GM12878 (cell line): Measurements from ENCODE around the gene RBMS3. TPM values are rescaled to one million over a fixed set of nuclear protein-coding genes. Genes with fewer than 3 reads are reported as not detected.

Source experiments
- ATAC-seq: fragments of 200-7000 bp; cut with Tn5 transposase; 3 replicates; pipeline ENCODE4 v1.9.1; 2020; ENCODE audit warnings: mild to moderate bottlenecking, moderate library complexity
- BruUV-seq: library from RNA; stranded (reverse); fragments of 400-500 nt; replicated peaks from 2 replicates; lab custom pipeline; 2021; lab: Mats Ljungman, UMichigan
- CTCF ChIA-PET: fragments of 300-600 bp; sonication (Branson Sonifier 250); formaldehyde crosslinking; extraction: SDS; loops from one replicate; lab custom pipeline; 2021; ENCODE audit warnings: inconsistent platforms; lab: Yijun Ruan, JAX
- POLR2A ChIA-PET: fragments of 350-600 bp; formaldehyde crosslinking; extraction: SDS; loops from one replicate; lab custom pipeline; 2021; ENCODE audit warnings: inconsistent platforms; lab: Charles Lee
- RAD21 ChIA-PET: fragments of 300-600 bp; sonication (Branson Sonifier 250); formaldehyde crosslinking; loops from one replicate; lab custom pipeline; 2023; ENCODE audit warnings: antibody characterized with exemption; ENCODE audit not compliant: unreplicated experiment; lab: Charles Lee
- SMC1A ChIA-PET: fragments of 300-600 bp; sonication (Branson Sonifier 250); formaldehyde crosslinking; loops from one replicate; lab custom pipeline; 2023; ENCODE audit not compliant: unreplicated experiment, uncharacterized antibody; lab: Charles Lee
- DNase-seq: peaks from one replicate; pipeline ENCODE4 v3.0.0-alpha.2; 2011; ENCODE audit warnings: low read depth, low spot score
- FAIRE-seq: peaks from 3 replicates; lab custom pipeline; 2011; peaks lifted over from hg19 to GRCh38; lab: Jason Lieb, UNC
- H2AFZ ChIP-seq: 2 replicates; pipeline ENCODE4 v1.6.0; 2011; ENCODE audit warnings: low read depth, low read length, control low read depth; ENCODE audit not compliant: control insufficient read depth
- H3K27ac ChIP-seq: 2 replicates; pipeline ENCODE4 v1.5.1; 2011; ENCODE audit warnings: control low read depth; ENCODE audit not compliant: control insufficient read depth, insufficient read depth
- H3K27me3 ChIP-seq, 2 experiments: replicated peaks in 1 of 2; 2 replicates each; pipeline versions ENCODE4 v1.6.0 to v1.6.1; 2011; ENCODE audit warnings: low read length in 1 of 2; ENCODE audit not compliant: control insufficient read depth in 2 of 2, insufficient read depth in 2 of 2
- H3K36me3 ChIP-seq, 2 experiments: 2 replicates each; pipeline ENCODE4 v1.5.1; 2011; ENCODE audit warnings: low read length in 1 of 2; ENCODE audit not compliant: control insufficient read depth in 2 of 2, insufficient read depth in 2 of 2
- H3K4me1 ChIP-seq: 2 replicates; pipeline ENCODE4 v1.6.1; 2011; ENCODE audit warnings: mild to moderate bottlenecking, low read length, moderate library complexity, mixed read lengths; ENCODE audit not compliant: control insufficient read depth, insufficient read depth
- H3K4me2 ChIP-seq: 2 replicates; pipeline ENCODE4 v1.6.0; 2011; ENCODE audit warnings: control low read depth; ENCODE audit not compliant: control insufficient read depth, insufficient read depth
- H3K4me3 ChIP-seq: fragments of 200-600 bp; sonication (generic); 2 replicates; pipeline ENCODE4 v1.5.1; 2016
- H3K79me2 ChIP-seq: 2 replicates; pipeline ENCODE4 v1.6.0; 2011; ENCODE audit warnings: low read length; ENCODE audit not compliant: control insufficient read depth, insufficient read depth
- H3K9ac ChIP-seq: 2 replicates; pipeline ENCODE4 v1.8.0; 2011; ENCODE audit warnings: low read length, control low read depth, mixed read lengths; ENCODE audit not compliant: control insufficient read depth, insufficient read depth
- H3K9me3 ChIP-seq: replicated peaks from 3 replicates; pipeline ENCODE4 v1.5.1; 2011; ENCODE audit warnings: mild to moderate bottlenecking, low read length; ENCODE audit not compliant: control insufficient read depth, insufficient read depth
- H4K20me1 ChIP-seq: 2 replicates; pipeline ENCODE4 v1.6.0; 2011; ENCODE audit not compliant: control insufficient read depth, insufficient read depth
- ASH2L ChIP-seq: fragments of 300-600, 200-600 bp; sonication (generic); IDR thresholded peaks from 2 replicates; pipeline ENCODE4 v1.6.1; 2017; ENCODE audit warnings: low read depth, mild to moderate bottlenecking, borderline replicate concordance
- BHLHE40 ChIP-seq, 2 experiments: fragments of 450-650 bp in 1 of 2; IDR thresholded peaks; 2 replicates each; pipeline ENCODE4 v1.6.1; 2011 to 2017; ENCODE audit warnings: low read depth in 2 of 2, borderline replicate concordance in 1 of 2, improper control_type of control experiment in 1 of 2, low read length in 1 of 2, mild to moderate bottlenecking in 1 of 2
- CBFB ChIP-seq: IDR thresholded peaks from 2 replicates; pipeline ENCODE4 v1.6.1; 2016; ENCODE audit warnings: antibody characterized with exemption, low read depth
- E2F8 ChIP-seq: fragments of 450-650 bp; IDR thresholded peaks from 2 replicates; pipeline ENCODE4 v1.6.1; 2018; ENCODE audit warnings: mild to moderate bottlenecking, low read depth, moderate library complexity; ENCODE audit not compliant: partially characterized antibody
- KAT2A ChIP-seq: conservative IDR thresholded peaks from 2 replicates; pipeline ENCODE4 v1.6.1; 2011; ENCODE audit warnings: low read depth, low read length; ENCODE audit not compliant: control insufficient read depth
- NFYB ChIP-seq: IDR thresholded peaks from 2 replicates; pipeline ENCODE4 v1.6.1; 2011; ENCODE audit warnings: low read depth, mild to moderate bottlenecking, low read length, improper control_type of control experiment, moderate library complexity; ENCODE audit not compliant: insufficient read depth
- PBX3 ChIP-seq: IDR thresholded peaks from 2 replicates; pipeline ENCODE4 v1.6.1; 2011; ENCODE audit warnings: mild to moderate bottlenecking, low read depth, low read length, moderate library complexity; ENCODE audit not compliant: insufficient replicate concordance
- PML ChIP-seq: IDR thresholded peaks from 2 replicates; pipeline ENCODE4 v1.6.1; 2012; ENCODE audit warnings: low read length, inconsistent platforms
- SRF ChIP-seq, 2 experiments: IDR thresholded peaks; 2 replicates each; pipeline ENCODE4 v1.6.1; 2011; ENCODE audit warnings: low read depth in 2 of 2, low read length in 2 of 2, mild to moderate bottlenecking in 1 of 2, moderate library complexity in 1 of 2
- SUPT20H ChIP-seq: IDR thresholded peaks from 2 replicates; pipeline ENCODE4 v1.6.1; 2011; ENCODE audit warnings: low read depth, mild to moderate bottlenecking, low read length, moderate library complexity, borderline replicate concordance; ENCODE audit not compliant: control insufficient read depth
- TBL1XR1 ChIP-seq: IDR thresholded peaks from 2 replicates; pipeline ENCODE4 v1.6.1; 2012; ENCODE audit warnings: low read depth, low read length, improper control_type of control experiment
- ZNF687 ChIP-seq: fragments of 450-650 bp; IDR thresholded peaks from 2 replicates; pipeline ENCODE4 v1.6.1; 2017; ENCODE audit warnings: mild to moderate bottlenecking, moderate library complexity
- ZSCAN29 ChIP-seq: fragments of 450-650 bp; IDR thresholded peaks from 2 replicates; pipeline ENCODE4 v1.6.1; 2017; ENCODE audit warnings: mild to moderate bottlenecking, moderate library complexity
- WGBS: methylation state at CpG from one replicate; pipeline ENCODE4 v1.1.6; 2016; ENCODE audit warnings: low lambda C conversion rate; ENCODE audit not compliant: insufficient replicate concordance, insufficient coverage; ENCODE audit errors: missing lambda C conversion rate; 5-methylcytosine and 5-hydroxymethylcytosine counted together
- in situ Hi-C: fragments of 300-500 bp; cut with MboI; formaldehyde crosslinking; loops from 9 replicates; pipeline ENCODE4 v1.14.3; 2018; ENCODE audit warnings: mixed read lengths
- intact Hi-C: fragments of 100-400 bp; cut with micrococcal nuclease; formaldehyde crosslinking; loops from one replicate; pipeline ENCODE4 v1.14.2; 2022; ENCODE audit not compliant: unreplicated experiment
- polyA plus RNA-seq, 11 experiments: library from polyadenylated mRNA; depleted of rRNA in 4 of 11; unstranded in 6 of 11; stranded (reverse) in 5 of 11; fragments of >200 nt; fragmentation: Nextera tagmentation in 4 of 11; fragmentation: Illumina TruSeq in 1 of 11; extraction: Ambion mirVana in 4 of 11; extraction: Trizol in 1 of 11; gene quantifications; 1 replicate in 1 of 11; 2 replicates in 10 of 11; pipeline versions ENCODE4 v1.2.1 to v1.2.3, GENCODE V29; 2011 to 2016; ENCODE audit warnings: inconsistent platforms in 2 of 11, missing spikeins in 2 of 11, low read depth in 1 of 11
- total RNA-seq, 4 experiments: library from RNA; depleted of rRNA in 3 of 4; stranded (reverse); fragments of >200 nt in 3 of 4; fragmentation: Illumina TruSeq in 1 of 4; extraction: Trizol in 1 of 4; gene quantifications; 2 replicates each; pipeline versions ENCODE4 v1.2.1 to v1.2.3, GENCODE V29; 2013 to 2021

RBMS3 gene
- total and polyA plus RNA-seq, 10 of the 15 experiments (the other 5 are each of a cell fraction or from before 2014, with no cell fraction given), result 0.79 to 4.7 (median 3.1) TPM

GRCh38 chr3:29677421-29677820, 396.6 kb downstream of the RBMS3 start:
- FAIRE-seq (no peak), ATAC-seq (no peak), DNase-seq (no peak)
- POLR2A ChIA-PET, result no interaction called here
- Histone ChIP-seq H4K20me1 (no peaks in the 10 kb centered on the region), H3K4me1 (no peaks in the 10 kb centered on the region), H3K4me2 (no peak overlapping the region), H3K27me3 (no peaks in the 10 kb centered on the region), H3K36me3 (no peaks in the 10 kb centered on the region), H2AFZ (no peak overlapping the region), H3K9ac (no peak overlapping the region), H3K9me3 (no peaks in the 10 kb centered on the region), H3K79me2 (no peaks in the 10 kb centered on the region), H3K27ac (no peak overlapping the region), H3K4me3 (no peak overlapping the region)
- 88% methylated on average over 1 of the region's 1 CpG for WGBS
- intact Hi-C loops, result no loop called here
- in situ Hi-C loops, result no loop called here
- no TSS peak for BruUV-seq
- SMC1A ChIA-PET, result interaction anchor here (0.6 kb wide), 1 partner anchor 677 kb away, joined by 3 read pairs; no protein-coding TSS in a partner anchor
- RAD21 ChIA-PET, result no interaction called here
- CTCF ChIA-PET, result no interaction called here
- TF ChIP-seq SRF (IDR thresholded peaks at IDR 0.05; ENCODE audit: low read depth in 2 of 2, low read length in 2 of 2) (no peak), BHLHE40 (IDR thresholded peaks at IDR 0.05; ENCODE audit: borderline replicate concordance in 1 of 2, low read depth in 2 of 2, low read length in 1 of 2) (no peak), CBFB (no peak), SUPT20H (no peak), PML (no peak), KAT2A (no peak), TBL1XR1 (no peak), ASH2L (no peak), E2F8 (no peak), ZNF687 (no peak), PBX3 (no peak), NFYB (no peak), ZSCAN29 (no peak)
- TF ChIP-seq, all 136 proteins: peak for 0
